K562 (cell line): Measurements from ENCODE around the gene PDZD8. TPM values are rescaled to one million over a fixed set of nuclear protein-coding genes. Genes with fewer than 3 reads are reported as not detected.

Source experiments
- ARNT ChIP-seq, 2 experiments: fragments of 450-650 bp; IDR thresholded peaks; 2 replicates each; pipeline ENCODE4 v1.6.1; 2016; ENCODE audit warnings: mild to moderate bottlenecking in 1 of 2
- ATF3 ChIP-seq, 2 experiments: fragments of 450-650 bp in 1 of 2; sonication (generic) in 1 of 2; formaldehyde crosslinking in 1 of 2; IDR thresholded peaks in 1 of 2; conservative IDR thresholded peaks in 1 of 2; 2 replicates each; pipeline versions ENCODE4 v1.6.1 to v1.8.1; 2016 to 2023; ENCODE audit warnings: mild to moderate bottlenecking in 2 of 2, moderate library complexity in 2 of 2, inconsistent platforms in 1 of 2, missing genetic modification reagents in 1 of 2
- DPF2 ChIP-seq: fragments of 450-650 bp; IDR thresholded peaks from 2 replicates; pipeline ENCODE4 v1.6.1; 2016
- E4F1 ChIP-seq: fragments of 250-450 bp; sonication (Bioruptor Pico); IDR thresholded peaks from 2 replicates; pipeline ENCODE4 v1.5.0; 2021; ENCODE audit warnings: mild to moderate bottlenecking, borderline replicate concordance
- ELK1 ChIP-seq: sonication (generic); formaldehyde crosslinking; IDR thresholded peaks from 2 replicates; pipeline ENCODE4 v1.8.1; 2022; ENCODE audit warnings: missing genetic modification reagents
- EP400 ChIP-seq: fragments of 450-650 bp; IDR thresholded peaks from 2 replicates; pipeline ENCODE4 v1.6.1; 2017; ENCODE audit warnings: antibody characterized with exemption, mild to moderate bottlenecking, moderate library complexity
- EZH2 ChIP-seq: IDR thresholded peaks from 2 replicates; pipeline ENCODE4 v1.6.1; 2012; ENCODE audit warnings: low read depth, mild to moderate bottlenecking, inconsistent platforms, low read length, borderline replicate concordance
- KLF13 ChIP-seq: fragments of 450-650 bp; IDR thresholded peaks from 2 replicates; pipeline ENCODE4 v1.6.1; 2016; ENCODE audit warnings: missing genetic modification characterization, low read depth, mild to moderate bottlenecking, missing compliant biosample characterization, moderate library complexity, borderline replicate concordance
- KLF16 ChIP-seq: IDR thresholded peaks from 2 replicates; pipeline ENCODE4 v1.6.1; 2016; ENCODE audit warnings: antibody characterized with exemption
- MAX ChIP-seq: sonication (generic); formaldehyde crosslinking; IDR thresholded peaks from 2 replicates; pipeline ENCODE4 v1.9.0; 2022; ENCODE audit warnings: mild to moderate bottlenecking, missing genetic modification reagents
- NFIC ChIP-seq: fragments of 450-650 bp; IDR thresholded peaks from 2 replicates; pipeline ENCODE4 v1.6.1; 2017; ENCODE audit warnings: mild to moderate bottlenecking, inconsistent platforms
- NFRKB ChIP-seq: fragments of 450-650 bp; IDR thresholded peaks from 2 replicates; pipeline ENCODE4 v1.6.1; 2016; ENCODE audit warnings: low read depth
- PURB ChIP-seq: sonication (generic); formaldehyde crosslinking; IDR thresholded peaks from 2 replicates; pipeline ENCODE4 v1.9.0; 2021; ENCODE audit warnings: low read depth, mild to moderate bottlenecking, missing genetic modification reagents
- SETDB1 ChIP-seq: IDR thresholded peaks from one replicate; pipeline ENCODE4 v1.6.1; 2012; ENCODE audit warnings: low read length, control low read depth, inconsistent platforms
- SMARCE1 ChIP-seq: fragments of 450-650 bp; IDR thresholded peaks from 2 replicates; pipeline ENCODE4 v1.7.1; 2016; ENCODE audit warnings: mild to moderate bottlenecking
- SUPT5H ChIP-seq: fragments of 450-650 bp; IDR thresholded peaks from 2 replicates; pipeline ENCODE4 v1.6.1; 2016
- TAF9B ChIP-seq: fragments of 450-650 bp; IDR thresholded peaks from 2 replicates; pipeline ENCODE4 v1.6.1; 2018; ENCODE audit warnings: mild to moderate bottlenecking; ENCODE audit not compliant: partially characterized antibody
- TARDBP ChIP-seq: fragments of 450-650 bp; IDR thresholded peaks from 2 replicates; pipeline ENCODE4 v1.6.1; 2016
- TBL1XR1 ChIP-seq, 2 experiments: IDR thresholded peaks; 2 replicates each; pipeline ENCODE4 v1.6.1; 2012; ENCODE audit warnings: improper control_type of control experiment in 2 of 2, low read length in 2 of 2, mild to moderate bottlenecking in 1 of 2
- THRB ChIP-seq: fragments of 450-650 bp; formaldehyde crosslinking; conservative IDR thresholded peaks from 2 replicates; pipeline ENCODE4 v1.4.0; 2022; ENCODE audit warnings: mild to moderate bottlenecking, missing genetic modification characterization
- ZFP91 ChIP-seq: sonication (generic); formaldehyde crosslinking; IDR thresholded peaks from 2 replicates; pipeline ENCODE4 v1.8.0; 2022; ENCODE audit warnings: mild to moderate bottlenecking, missing genetic modification reagents
- polyA plus RNA-seq, 8 experiments: library from polyadenylated mRNA; depleted of rRNA in 4 of 8; stranded (reverse) in 5 of 8; unstranded in 3 of 8; fragments of >200 nt; fragmentation: Nextera tagmentation in 2 of 8; fragmentation: Illumina TruSeq in 1 of 8; extraction: Ambion mirVana in 2 of 8; extraction: Trizol in 1 of 8; gene quantifications; 2 replicates each; pipeline versions ENCODE4 v1.2.1 to v1.2.3, GENCODE V29; 2011 to 2014; ENCODE audit warnings: inconsistent platforms in 1 of 8, missing spikeins in 1 of 8
- total RNA-seq, 7 experiments: library from RNA; depleted of rRNA in 6 of 7; stranded (reverse); fragments of >200 nt in 6 of 7; fragmentation: Illumina TruSeq in 2 of 7; extraction: Trizol in 2 of 7; gene quantifications; 2 replicates each; pipeline versions ENCODE4 v1.2.1 to v1.2.3, GENCODE V29; 2011 to 2021; ENCODE audit warnings: low replicate concordance in 1 of 7

The PDZD8 gene
- total and polyA plus RNA-seq, 9 of the 15 experiments (the other 6 are each of a cell fraction or from before 2014, with no cell fraction given), result 5.5 to 53.4 (median 36.8) TPM

GRCh38 chr10:117272195-117273076, 102.8 kb downstream of the PDZD8 start (continued):
- TF ChIP-seq EP400, result no peak
- no peak for TF ChIP-seq THRB (CRISPR knock-in tag)
- TF ChIP-seq ZFP91, result no peak
- TF ChIP-seq E4F1, result no peak
- TF ChIP-seq TBL1XR1 (IDR thresholded peaks at IDR 0.05; ENCODE audit: low read length in 2 of 2), result no peak
- TF ChIP-seq KLF16, result no peak
- TF ChIP-seq NFRKB, result no peak
- TF ChIP-seq ARNT (IDR thresholded peaks at IDR 0.05), result no peak
- no peak for TF ChIP-seq EZH2
- peak; percentile 31; the same call in 1 of the 2 replicates for TF ChIP-seq MAX (CRISPR knock-in tag)
- no peak for TF ChIP-seq KLF13 (tag)
- TF ChIP-seq SETDB1, result no peak
- TF ChIP-seq SUPT5H, result no peak
- no peak for TF ChIP-seq SMARCE1
- TF ChIP-seq PURB (CRISPR knock-in tag), result no peak
- 0 out of 2 replicates have a peak, but pooled peaks have one; percentile 12 for TF ChIP-seq ATF3 (IDR thresholded peaks at IDR 0.05)
- no peak for TF ChIP-seq ATF3 (CRISPR knock-in tag; conservative IDR thresholded peaks at IDR 0.05)
- no peak for TF ChIP-seq TAF9B
- no peak for TF ChIP-seq ELK1
- no peak for TF ChIP-seq TARDBP
- TF ChIP-seq NFIC, result no peak
- 0 out of 2 replicates have a peak, but pooled peaks have one; percentile 61 for TF ChIP-seq DPF2
